HG02759 (cell line): ENCODE measurements around the gene PTPRN2.
"Not testable (repeated sequence)": the region's sequence is repeated elsewhere in the genome, so short reads cannot be mapped to it uniquely, and the experiment has no call there.

Source experiments
- ATAC-seq: cut with Tn5 transposase; IDR thresholded peaks from one replicate; pipeline ENCODE4 v1.9.1; 2021; ENCODE audit warnings: mild to moderate bottlenecking, moderate library complexity; ENCODE audit not compliant: unreplicated experiment

The PTPRN2 gene

GRCh38 chr7:157517782-157518513 is 1069.7 kb downstream of the PTPRN2 start:
- no peak for ATAC-seq

GRCh38 chr7:157516911-157517781 is 1070.5 kb downstream of the PTPRN2 start:
- ATAC-seq, result no peak

- ATAC-seq, result no peak
These were observed 1071.3 kb downstream of the PTPRN2 start for GRCh38 chr7:157516311-157516710.

- no peak for ATAC-seq
These were observed 1072.1 kb downstream of the PTPRN2 start for GRCh38 chr7:157515342-157516041.

GRCh38 chr7:157514746-157515145 is 1072.9 kb downstream of the PTPRN2 start:
- no peak for ATAC-seq

- no peak for ATAC-seq
These were observed 1073.3 kb downstream of the PTPRN2 start for GRCh38 chr7:157514306-157514705.

- ATAC-seq, result no peak
These were observed 1073.9 kb downstream of the PTPRN2 start for GRCh38 chr7:157513682-157514081.

GRCh38 chr7:157513162-157513621 is 1074.4 kb downstream of the PTPRN2 start:
- no peak for ATAC-seq

- ATAC-seq, result no peak
These were observed 1078.4 kb downstream of the PTPRN2 start for GRCh38 chr7:157509226-157509625.

- ATAC-seq, result no peak
These were observed 1079.1 kb downstream of the PTPRN2 start for GRCh38 chr7:157508477-157508881.

GRCh38 chr7:157507987-157508386 is 1079.6 kb downstream of the PTPRN2 start:
- ATAC-seq, result no peak

GRCh38 chr7:157506268-157506667 is 1081.4 kb downstream of the PTPRN2 start:
- no peak for ATAC-seq

GRCh38 chr7:157505646-157506045 is 1082.0 kb downstream of the PTPRN2 start:
- ATAC-seq, result no peak

GRCh38 chr7:157503229-157503628 is 1084.4 kb downstream of the PTPRN2 start:
- no peak for ATAC-seq

GRCh38 chr7:157502701-157503111 is 1084.9 kb downstream of the PTPRN2 start:
- no peak for ATAC-seq

- no peak for ATAC-seq
These were observed 1086.0 kb downstream of the PTPRN2 start for GRCh38 chr7:157501581-157501980.

- ATAC-seq, result not testable (repeated sequence)
These were observed 1086.6 kb downstream of the PTPRN2 start for GRCh38 chr7:157500989-157501540.

GRCh38 chr7:157500171-157500960 is 1087.3 kb downstream of the PTPRN2 start:
- no peak for ATAC-seq

GRCh38 chr7:157499835-157500153 is 1087.8 kb downstream of the PTPRN2 start:
- no peak for ATAC-seq

- no peak for ATAC-seq
These were observed 1088.3 kb downstream of the PTPRN2 start for GRCh38 chr7:157499121-157499834.
